Spleen (tissue), 7 donors: Measurements from ENCODE around the gene KLHDC3.

Source experiments
- POLR2A ChIP-seq, 3 donors: fragments of 450-650 bp; IDR thresholded peaks; one replicate each; pipeline ENCODE4 v1.5.1; 2017; ENCODE audit warnings: antibody characterized with exemption in 3 of 3, mild to moderate bottlenecking in 1 of 3
- TF ChIP-seq, protein P1 (sequence below), 11 experiments: fragments of 200-600 bp in 7 of 11; fragments of 450-650 bp in 4 of 11; sonication (generic) in 4 of 11; IDR thresholded peaks in 8 of 11; conservative IDR thresholded peaks in 3 of 11; 1 replicate in 7 of 11; 2 replicates in 4 of 11; pipeline versions ENCODE4 v1.4.0 to v1.8.0; 2016 to 2021; ENCODE audit warnings: antibody characterized with exemption in 11 of 11, inconsistent platforms in 4 of 11, mild to moderate bottlenecking in 1 of 11
- donor health status: DM: no; HTN: no; CAD: no; lungs with moderate emphysema.
- donor health status: DM: no; HTN: no; CAD: no.
- donor health status: DM: no; HTN: no; CAD: no.

DNA sequence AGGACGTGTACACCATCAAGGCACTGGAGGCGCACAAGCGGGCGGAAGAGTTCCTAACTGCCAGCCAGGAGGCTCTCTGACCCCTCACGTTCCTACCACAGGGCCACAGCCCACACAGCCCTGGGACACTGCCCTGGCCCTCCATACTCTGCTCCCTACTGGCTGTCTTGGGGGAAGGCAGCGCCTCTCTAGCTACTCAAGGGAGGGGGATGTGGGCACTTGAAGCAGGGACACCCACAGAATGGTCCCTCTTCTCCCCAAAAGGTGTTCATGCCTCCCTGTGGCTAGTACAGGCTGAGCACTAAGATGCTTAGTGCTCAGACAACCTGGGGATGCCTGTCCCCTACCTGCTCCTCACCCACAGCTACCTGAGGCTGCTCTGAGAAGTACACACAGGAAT is 2.8 kb upstream of the KLHDC3 start:
- TF ChIP-seq, protein P1, sequence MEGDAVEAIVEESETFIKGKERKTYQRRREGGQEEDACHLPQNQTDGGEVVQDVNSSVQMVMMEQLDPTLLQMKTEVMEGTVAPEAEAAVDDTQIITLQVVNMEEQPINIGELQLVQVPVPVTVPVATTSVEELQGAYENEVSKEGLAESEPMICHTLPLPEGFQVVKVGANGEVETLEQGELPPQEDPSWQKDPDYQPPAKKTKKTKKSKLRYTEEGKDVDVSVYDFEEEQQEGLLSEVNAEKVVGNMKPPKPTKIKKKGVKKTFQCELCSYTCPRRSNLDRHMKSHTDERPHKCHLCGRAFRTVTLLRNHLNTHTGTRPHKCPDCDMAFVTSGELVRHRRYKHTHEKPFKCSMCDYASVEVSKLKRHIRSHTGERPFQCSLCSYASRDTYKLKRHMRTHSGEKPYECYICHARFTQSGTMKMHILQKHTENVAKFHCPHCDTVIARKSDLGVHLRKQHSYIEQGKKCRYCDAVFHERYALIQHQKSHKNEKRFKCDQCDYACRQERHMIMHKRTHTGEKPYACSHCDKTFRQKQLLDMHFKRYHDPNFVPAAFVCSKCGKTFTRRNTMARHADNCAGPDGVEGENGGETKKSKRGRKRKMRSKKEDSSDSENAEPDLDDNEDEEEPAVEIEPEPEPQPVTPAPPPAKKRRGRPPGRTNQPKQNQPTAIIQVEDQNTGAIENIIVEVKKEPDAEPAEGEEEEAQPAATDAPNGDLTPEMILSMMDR (IDR thresholded peaks at IDR 0.05 in 8 of 11, conservative IDR thresholded peaks at IDR 0.05 in 3 of 11): no peak
- no peak for TF ChIP-seq POLR2A (IDR thresholded peaks at IDR 0.05)
